SW 1271 (cell line): Measurements from ENCODE around the gene ZDHHC3.

Source experiments
- DNase-seq, 2 experiments: peaks; one replicate each; lab custom pipeline; 2025; lab: John Stamatoyannopoulos, UW

Gene ZDHHC3

GRCh38 chr3:44893097-44893496 is 82.9 kb downstream of the ZDHHC3 start:
- no peak for DNase-seq

DNA sequence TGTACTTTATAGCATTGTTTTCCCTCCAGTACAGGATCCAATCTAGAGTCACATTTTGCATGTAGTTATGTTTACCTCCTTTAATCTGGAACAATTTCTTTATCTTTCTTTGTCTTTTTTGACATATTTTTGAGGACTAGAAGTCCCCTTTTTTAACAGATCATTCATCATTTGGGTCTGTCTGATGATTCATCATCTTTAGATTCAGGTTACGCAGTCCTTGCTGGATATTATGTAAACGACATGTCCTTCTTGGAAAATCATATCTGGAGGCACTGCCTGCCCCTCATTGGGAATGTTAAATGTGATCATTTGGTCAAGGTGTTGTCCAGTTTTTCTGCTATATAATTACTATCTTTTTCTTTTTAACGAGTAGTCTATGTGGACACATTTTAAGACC is 83.3 kb downstream of the ZDHHC3 start:
- no peak for DNase-seq

DNA sequence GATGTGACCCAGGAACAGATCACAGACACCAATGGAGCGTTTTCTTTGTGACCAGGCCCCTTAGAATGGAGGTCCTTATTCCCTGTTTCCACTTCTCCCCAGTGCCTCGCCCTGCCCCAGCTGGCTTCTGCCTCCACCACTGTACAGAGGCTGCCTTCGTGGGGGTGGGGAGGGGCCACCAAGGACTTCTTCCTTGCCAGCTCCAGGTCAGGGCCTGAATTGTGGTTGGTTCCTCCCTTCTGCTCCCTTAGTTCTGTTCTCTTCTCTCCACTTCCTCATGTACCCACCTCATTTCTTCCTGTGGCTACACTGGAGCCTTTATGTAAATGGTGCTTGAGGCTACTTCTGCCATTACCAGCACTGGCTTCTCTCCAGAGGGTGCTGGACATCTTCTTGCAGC is 85.1 kb downstream of the ZDHHC3 start:
- no peak for DNase-seq

DNA sequence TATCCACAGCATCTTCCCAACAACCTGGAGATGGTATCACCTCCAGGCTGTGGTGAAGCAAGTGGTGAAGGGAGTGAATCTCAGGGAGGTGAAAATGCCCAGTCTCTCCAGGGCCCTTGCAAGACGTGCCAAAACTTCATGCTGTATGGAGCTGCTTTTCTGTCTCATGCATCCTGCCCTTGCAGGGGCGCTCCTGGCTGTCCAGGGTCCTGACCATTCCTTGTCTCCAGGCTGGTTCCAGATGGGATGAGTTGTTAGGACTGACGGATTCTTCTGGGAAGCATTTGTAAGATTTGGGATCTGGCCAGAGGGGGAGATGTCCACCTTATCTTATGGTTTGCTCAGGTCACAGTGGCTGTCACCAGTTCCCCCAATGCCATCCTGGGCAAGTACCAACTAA is 85.7 kb downstream of the ZDHHC3 start:
- DNase-seq = no peak

DNA sequence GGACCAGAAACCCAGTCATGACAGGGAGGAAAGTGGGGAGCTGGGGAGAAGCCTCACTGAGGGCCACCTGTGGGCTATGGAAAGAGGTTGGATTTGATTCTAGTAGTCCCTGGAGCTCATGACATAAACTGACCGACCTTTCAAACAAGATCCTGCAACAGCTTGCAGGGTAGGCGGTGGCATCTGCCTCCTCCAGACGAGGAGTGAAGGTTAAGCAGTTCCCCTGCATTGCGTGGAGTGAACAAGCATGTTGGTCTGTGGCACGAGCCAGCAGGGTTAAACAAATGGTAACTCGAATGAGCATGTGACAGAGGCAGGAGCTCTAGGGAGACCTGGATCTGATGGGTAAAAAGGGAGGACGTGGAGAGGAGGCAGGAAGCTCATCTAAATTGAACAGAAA is 88.9 kb downstream of the ZDHHC3 start:
- DNase-seq = no peak

DNA sequence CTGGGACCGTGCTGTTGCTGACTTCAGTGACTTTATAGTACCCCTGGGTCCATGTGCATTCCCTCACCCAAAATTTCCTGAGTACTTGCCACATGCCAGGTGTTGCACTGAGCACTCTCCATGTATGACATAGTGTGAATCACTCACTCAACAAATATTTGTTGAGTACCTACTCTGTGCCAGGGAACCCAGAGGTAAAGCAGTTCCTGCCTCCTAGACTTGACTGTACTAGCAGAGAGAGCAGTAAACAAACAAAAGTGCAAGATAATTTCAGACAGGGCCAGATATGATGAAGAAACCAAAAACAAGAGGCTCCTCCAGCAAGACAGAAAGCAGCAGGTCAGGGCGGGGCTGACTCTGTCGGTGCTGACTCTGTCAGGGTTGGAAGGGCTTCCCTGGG is 89.4 kb downstream of the ZDHHC3 start:
- no peak for DNase-seq

- DNase-seq = peak; percentile 64 to 89
Measured at GRCh38 chr3:44885618-44886017, 90.4 kb downstream of the ZDHHC3 start.

DNA sequence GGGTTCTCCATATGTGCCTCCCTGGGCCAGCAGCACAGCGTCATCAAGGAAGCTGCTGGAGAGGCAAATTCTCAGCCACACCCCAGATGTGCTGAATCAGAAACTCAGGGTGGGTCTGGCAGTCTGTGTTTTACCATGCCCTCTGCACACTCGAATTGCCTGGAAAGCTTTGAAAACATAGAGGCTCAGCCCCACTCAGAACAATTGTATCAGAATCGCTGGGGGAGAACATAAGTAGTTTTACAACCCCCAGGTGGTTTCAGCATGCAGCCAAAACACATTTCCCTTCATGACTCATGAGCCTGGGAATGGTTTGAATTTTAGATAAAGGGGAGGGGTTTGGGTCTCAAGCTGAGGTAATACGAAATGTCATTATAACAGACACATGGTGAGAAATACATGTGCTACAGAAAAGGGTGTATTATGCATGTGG is 92.0 kb downstream of the ZDHHC3 start:
- peak; percentile 40 to 68 for DNase-seq

DNA sequence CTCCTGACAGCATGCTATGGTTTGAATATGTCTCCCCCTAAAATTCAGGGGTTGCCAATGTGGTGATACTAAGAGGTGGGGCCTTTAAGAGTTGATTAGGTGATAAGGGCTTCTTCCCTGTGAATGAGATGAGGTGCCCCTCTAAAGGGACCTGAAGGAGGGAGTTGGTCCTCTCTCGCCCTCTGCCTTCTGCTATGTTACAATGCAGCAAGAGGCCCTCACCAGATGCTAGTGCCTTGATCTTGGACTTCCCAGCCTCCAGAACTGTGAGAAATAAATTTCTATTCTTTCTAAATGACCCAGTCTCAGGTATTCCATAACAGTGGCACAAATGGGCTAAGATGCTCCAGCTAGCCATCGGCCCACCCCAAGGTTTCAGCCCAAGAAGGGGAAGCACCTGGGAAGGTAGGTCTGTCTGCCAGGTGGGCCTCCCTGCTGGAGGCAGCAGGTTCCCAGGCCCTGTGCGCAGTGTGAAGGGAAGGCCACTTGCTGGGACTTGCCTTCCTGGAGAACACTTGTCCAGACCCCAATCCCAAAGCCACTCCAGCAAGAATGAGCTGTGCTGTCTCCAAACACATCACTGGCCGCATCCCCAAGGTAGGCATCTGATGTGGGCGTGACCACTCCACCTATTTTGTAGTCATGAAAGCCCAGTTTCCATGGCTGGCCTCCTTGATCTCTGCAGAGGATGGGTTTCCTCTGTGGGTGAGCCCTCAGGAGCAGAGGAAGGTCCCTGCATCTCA is 92.6 kb downstream of the ZDHHC3 start:
- DNase-seq = no peak

- no peak for DNase-seq
Measured at GRCh38 chr3:44880284-44880683, 95.7 kb downstream of the ZDHHC3 start.

DNA sequence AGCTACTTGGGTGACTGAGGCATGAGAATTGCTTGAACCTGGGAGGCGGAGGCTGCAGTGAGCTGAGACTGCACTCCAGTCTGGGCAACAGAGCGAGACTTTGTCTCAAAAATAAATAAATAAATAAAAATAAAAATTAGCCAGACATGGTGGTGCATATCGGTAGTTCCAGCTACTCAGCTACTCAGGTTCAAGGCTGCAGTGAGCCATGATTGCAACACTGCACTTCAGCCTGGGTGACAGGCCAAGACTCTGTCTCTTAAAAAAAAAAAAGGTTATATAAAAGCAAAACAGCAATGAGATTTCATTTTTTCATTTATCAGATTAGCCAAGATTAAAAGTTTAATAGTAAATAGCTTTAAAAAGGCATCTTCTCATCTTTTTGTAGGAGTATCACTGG is 98.6 kb downstream of the ZDHHC3 start:
- DNase-seq = no peak

- DNase-seq = no peak
Measured at GRCh38 chr3:44875596-44875995, 100.4 kb downstream of the ZDHHC3 start.
